Gastrocnemius medialis (tissue), 4 donors: Measurements from ENCODE around the gene CCNO.

ENCODE experiments used
- POLR2A ChIP-seq, 2 donors: fragments of 450-650 bp; IDR thresholded peaks; one replicate each; pipeline ENCODE4 v1.6.1; 2017; ENCODE audit warnings: antibody characterized with exemption in 2 of 2, mild to moderate bottlenecking in 2 of 2, moderate library complexity in 2 of 2
- TF ChIP-seq, protein P1 (sequence below), 5 experiments: fragments of 450-650 bp in 3 of 5; fragments of 200-600 bp in 2 of 5; sonication (generic) in 2 of 5; IDR thresholded peaks in 4 of 5; conservative IDR thresholded peaks in 1 of 5; 1 replicate in 4 of 5; 2 replicates in 1 of 5; pipeline ENCODE4 v1.5.1; 2016 to 2019; ENCODE audit warnings: antibody characterized with exemption in 5 of 5, mild to moderate bottlenecking in 3 of 5, moderate library complexity in 3 of 5

DNA sequence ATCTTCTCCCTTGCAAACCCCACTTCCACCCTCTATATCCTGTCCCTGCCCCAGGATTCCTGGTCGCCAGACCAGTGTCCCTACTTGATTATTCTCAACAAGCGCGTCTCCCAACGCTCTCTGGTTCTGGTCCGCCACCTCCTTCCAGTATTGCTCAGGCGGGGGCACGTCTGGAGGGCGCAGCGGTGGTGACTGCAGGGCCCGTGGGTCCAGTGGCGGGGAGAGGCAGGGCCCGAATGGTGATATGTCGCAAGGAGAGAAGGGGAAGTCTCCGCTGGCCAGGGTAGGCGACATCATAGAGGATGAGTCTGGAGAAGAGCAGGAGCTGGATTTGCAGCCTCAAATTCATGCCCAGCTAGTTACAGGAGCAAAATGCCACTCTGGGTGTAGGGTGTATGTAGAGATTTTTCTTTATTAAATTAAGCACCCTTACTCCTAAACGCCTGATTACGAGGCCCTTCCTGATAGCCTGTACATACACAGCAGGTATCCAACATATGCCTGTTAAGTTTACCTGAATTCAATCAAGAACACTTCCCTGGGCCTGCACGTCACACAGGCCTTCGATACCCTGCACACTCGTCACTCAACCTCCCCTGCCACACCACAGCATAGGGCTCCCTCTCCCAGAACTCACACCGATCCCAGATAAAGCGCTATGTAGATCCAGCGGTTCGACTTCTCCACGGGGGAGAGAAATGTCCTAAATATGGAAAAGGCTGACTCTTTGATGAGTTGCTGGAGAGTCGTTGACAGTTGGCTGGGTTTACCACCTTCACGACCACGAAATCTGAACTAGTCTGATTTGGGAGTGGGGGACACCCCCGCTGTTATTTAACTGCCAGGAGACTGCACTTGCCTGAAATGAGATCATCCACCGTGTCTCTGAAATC is 11.1 kb downstream of the CCNO start:
- no peak for TF ChIP-seq POLR2A (IDR thresholded peaks at IDR 0.05)
- TF ChIP-seq, protein P1, sequence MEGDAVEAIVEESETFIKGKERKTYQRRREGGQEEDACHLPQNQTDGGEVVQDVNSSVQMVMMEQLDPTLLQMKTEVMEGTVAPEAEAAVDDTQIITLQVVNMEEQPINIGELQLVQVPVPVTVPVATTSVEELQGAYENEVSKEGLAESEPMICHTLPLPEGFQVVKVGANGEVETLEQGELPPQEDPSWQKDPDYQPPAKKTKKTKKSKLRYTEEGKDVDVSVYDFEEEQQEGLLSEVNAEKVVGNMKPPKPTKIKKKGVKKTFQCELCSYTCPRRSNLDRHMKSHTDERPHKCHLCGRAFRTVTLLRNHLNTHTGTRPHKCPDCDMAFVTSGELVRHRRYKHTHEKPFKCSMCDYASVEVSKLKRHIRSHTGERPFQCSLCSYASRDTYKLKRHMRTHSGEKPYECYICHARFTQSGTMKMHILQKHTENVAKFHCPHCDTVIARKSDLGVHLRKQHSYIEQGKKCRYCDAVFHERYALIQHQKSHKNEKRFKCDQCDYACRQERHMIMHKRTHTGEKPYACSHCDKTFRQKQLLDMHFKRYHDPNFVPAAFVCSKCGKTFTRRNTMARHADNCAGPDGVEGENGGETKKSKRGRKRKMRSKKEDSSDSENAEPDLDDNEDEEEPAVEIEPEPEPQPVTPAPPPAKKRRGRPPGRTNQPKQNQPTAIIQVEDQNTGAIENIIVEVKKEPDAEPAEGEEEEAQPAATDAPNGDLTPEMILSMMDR (IDR thresholded peaks at IDR 0.05 in 4 of 5, conservative IDR thresholded peaks at IDR 0.05 in 1 of 5): no peak
